Fibroblast of lung (primary cell): Measurements from ENCODE around the gene IL36B.

Experiments
- CTCF ChIP-seq, 2 donors: IDR thresholded peaks in 1 of 2; conservative IDR thresholded peaks in 1 of 2; 1 replicate in 1 of 2; 2 replicates in 1 of 2; pipeline ENCODE4 v1.5.1; 2011 to 2012; ENCODE audit warnings: low read length in 2 of 2, control low read depth in 1 of 2, inconsistent platforms in 1 of 2, low read depth in 1 of 2, mild to moderate bottlenecking in 1 of 2
- EZH2 ChIP-seq: IDR thresholded peaks from 2 replicates; pipeline ENCODE4 v1.5.1; 2012; ENCODE audit warnings: low read length, control low read depth, mild to moderate bottlenecking; ENCODE audit errors: missing control alignments

- TF ChIP-seq CTCF (conservative IDR thresholded peaks at IDR 0.05 in 1 of 2, IDR thresholded peaks at IDR 0.05 in 1 of 2; ENCODE audit: low read depth in 1 of 2, low read length in 2 of 2) (no peak), EZH2 (no peak)
Observed at GRCh38 chr2:113052396-113052917, at the start of gene IL36B.
